CD4-positive, CD25-positive, alpha-beta regulatory T cell (primary cell): ENCODE results near the gene CRHBP. TPM values are rescaled to one million over a fixed set of nuclear protein-coding genes. Genes with fewer than 3 reads are reported as not detected.
A peak's percentile ranks its signal among the peaks of the same experiment; 100 is the strongest.

ENCODE experiments used
- ATAC-seq, 2 donors: fragments of 150-1000 bp; cut with Tn5 transposase; one replicate each; pipeline ENCODE4 v1.10.0; 2021; ENCODE audit warnings: low read depth in 2 of 2, moderate number of reproducible peaks in 2 of 2, moderate library complexity in 1 of 2
- DNase-seq, 3 donors: peaks; one replicate each; pipeline versions ENCODE4 v3.0.0 to v3.0.0-alpha.2; 2012 to 2022; ENCODE audit warnings: mixed read lengths in 1 of 3
- H3K27ac ChIP-seq: one replicate; pipeline ENCODE4 v1.7.0; 2013; ENCODE audit warnings: mild to moderate bottlenecking, low read length; ENCODE audit not compliant: insufficient read depth, poor library complexity, severe bottlenecking
- H3K27me3 ChIP-seq: one replicate; pipeline ENCODE4 v1.7.0; 2013; ENCODE audit warnings: low read length; ENCODE audit not compliant: control insufficient read depth, insufficient read depth
- H3K36me3 ChIP-seq: one replicate; pipeline ENCODE4 v1.7.0; 2013; ENCODE audit warnings: mild to moderate bottlenecking, low read length, moderate library complexity; ENCODE audit not compliant: control insufficient read depth, insufficient read depth
- H3K4me1 ChIP-seq: 2 replicates; pipeline ENCODE4 v1.7.0; 2013; ENCODE audit warnings: mild to moderate bottlenecking, low read length; ENCODE audit not compliant: insufficient read depth, control insufficient read depth, poor library complexity, severe bottlenecking
- H3K4me3 ChIP-seq: one replicate; pipeline ENCODE4 v1.7.0; 2013; ENCODE audit warnings: low read depth, mild to moderate bottlenecking, low read length, moderate library complexity
- H3K9me3 ChIP-seq, 2 experiments: 1 replicate in 1 of 2; 2 replicates in 1 of 2; pipeline ENCODE4 v1.7.0; 2013; ENCODE audit warnings: low read length in 2 of 2, mild to moderate bottlenecking in 1 of 2, moderate library complexity in 1 of 2; ENCODE audit not compliant: control insufficient read depth in 2 of 2
- H3K27ac Mint-ChIP-seq, 3 donors: one replicate each; pipeline ENCODE4 v1.8.0; 2020 to 2022; ENCODE audit warnings: mild to moderate bottlenecking in 3 of 3, mixed read lengths in 3 of 3, moderate library complexity in 2 of 3
- H3K27me3 Mint-ChIP-seq: one replicate; pipeline ENCODE4 v1.8.0; 2022; ENCODE audit warnings: mild to moderate bottlenecking, mixed read lengths
- H3K36me3 Mint-ChIP-seq: one replicate; pipeline ENCODE4 v1.8.0; 2020; ENCODE audit warnings: mixed read lengths
- H3K4me1 Mint-ChIP-seq, 4 donors: one replicate each; pipeline ENCODE4 v1.8.0; 2020 to 2022; ENCODE audit warnings: mixed read lengths in 4 of 4, mild to moderate bottlenecking in 1 of 4
- H3K4me3 Mint-ChIP-seq, 4 donors: one replicate each; pipeline ENCODE4 v1.8.0; 2020 to 2022; ENCODE audit warnings: mild to moderate bottlenecking in 4 of 4, mixed read lengths in 4 of 4, moderate library complexity in 3 of 4
- H3K9me3 Mint-ChIP-seq, 7 donors: one replicate each; pipeline ENCODE4 v1.8.0; 2020 to 2022; ENCODE audit warnings: mixed read lengths in 7 of 7, mild to moderate bottlenecking in 3 of 7, moderate library complexity in 2 of 7
- polyA plus RNA-seq, 4 donors: library from polyadenylated mRNA; unstranded; fragments of 300-500 nt; fragmentation: Illumina TruSeq; gene quantifications; one replicate each; pipeline ENCODE4 v1.2.3, GENCODE V29; 2021
- total RNA-seq: library from RNA; stranded (reverse); gene quantifications from one replicate; pipeline ENCODE4 v1.2.3, GENCODE V29; 2022

Gene CRHBP
- total and polyA plus RNA-seq, 5 donors from 2014 or later: 2.5 TPM; not detected in 4

- Histone ChIP-seq H3K27ac (no peak overlapping the region), H3K4me3 (no peak overlapping the region), H3K4me1 (no peaks in the 10 kb centered on the region), H3K27me3 (peaks cover 8% of the 10 kb centered on the region), H3K9me3 (no peaks in the 10 kb centered on the region), H3K36me3 (no peaks in the 10 kb centered on the region)
- H3K36me3 Mint-ChIP-seq: no peaks in the 10 kb centered on the region
- peak overlapping the region in 2 of 3 donors; percentile 21 to 26 for H3K27ac Mint-ChIP-seq
- H3K9me3 Mint-ChIP-seq: peaks cover 0 to 3% (median 0%) of the 10 kb centered on the region in 7 donors
- peaks cover 41% of the 10 kb centered on the region for H3K27me3 Mint-ChIP-seq
- H3K4me3 Mint-ChIP-seq: no peak overlapping the region
- DNase-seq (peak in 1 of 3 donors; percentile 21), ATAC-seq (no peak)
- peaks cover 0 to 10% (median 4%) of the 10 kb centered on the region in 4 donors for H3K4me1 Mint-ChIP-seq
Measured at GRCh38 chr5:76960004-76960625, 7.3 kb downstream of the CRHBP start.

GRCh38 chr5:76964060-76964459 lies 11.2 kb downstream of the CRHBP start:
- Mint-ChIP-seq H3K36me3 (no peaks in the 10 kb centered on the region), H3K9me3 (peaks cover 0 to 2% (median 0%) of the 10 kb centered on the region in 7 donors), H3K27me3 (peaks cover 24% of the 10 kb centered on the region), H3K4me1 (peaks cover 0 to 10% (median 4%) of the 10 kb centered on the region in 4 donors), H3K27ac (no peak overlapping the region), H3K4me3 (no peak overlapping the region)
- no peaks in the 10 kb centered on the region for H3K9me3 ChIP-seq
- H3K36me3 ChIP-seq: no peaks in the 10 kb centered on the region
- H3K4me1 ChIP-seq: no peaks in the 10 kb centered on the region
- DNase-seq (no peak), ATAC-seq (no peak)
- H3K4me3 ChIP-seq: no peak overlapping the region
- no peak overlapping the region for H3K27ac ChIP-seq
- H3K27me3 ChIP-seq: no peaks in the 10 kb centered on the region

GRCh38 chr5:76971511-76971910 lies 18.7 kb downstream of the CRHBP start:
- no peaks in the 10 kb centered on the region for H3K4me1 ChIP-seq
- no peak overlapping the region for H3K4me3 ChIP-seq
- Mint-ChIP-seq H3K9me3 (peaks cover 0 to 2% (median 0%) of the 10 kb centered on the region in 7 donors), H3K4me3 (no peak overlapping the region), H3K36me3 (no peaks in the 10 kb centered on the region), H3K27ac (no peak overlapping the region), H3K4me1 (peaks cover 0 to 6% (median 2%) of the 10 kb centered on the region in 4 donors), H3K27me3 (peaks cover 20% of the 10 kb centered on the region)
- no peak overlapping the region for H3K27ac ChIP-seq
- peaks cover 2% of the 10 kb centered on the region for H3K27me3 ChIP-seq
- H3K9me3 ChIP-seq: no peaks in the 10 kb centered on the region
- ATAC-seq (no peak), DNase-seq (no peak)
- no peaks in the 10 kb centered on the region for H3K36me3 ChIP-seq

GRCh38 chr5:76972689-76973088 lies 19.8 kb downstream of the CRHBP start:
- no peak overlapping the region for H3K4me3 ChIP-seq
- ATAC-seq: no peak
- no peaks in the 10 kb centered on the region for H3K4me1 ChIP-seq
- Mint-ChIP-seq H3K27ac (no peak overlapping the region), H3K4me3 (no peak overlapping the region), H3K4me1 (peaks cover 0 to 6% (median 2%) of the 10 kb centered on the region in 4 donors), H3K9me3 (peaks cover 0 to 2% (median 0%) of the 10 kb centered on the region in 7 donors), H3K27me3 (peaks cover 20% of the 10 kb centered on the region), H3K36me3 (no peaks in the 10 kb centered on the region)
- no peak for DNase-seq
- no peak overlapping the region for H3K27ac ChIP-seq
- no peaks in the 10 kb centered on the region for H3K36me3 ChIP-seq
- peaks cover 2% of the 10 kb centered on the region for H3K27me3 ChIP-seq
- H3K9me3 ChIP-seq: no peaks in the 10 kb centered on the region

- H3K27me3 Mint-ChIP-seq: peaks cover 16% of the 10 kb centered on the region
- H3K4me3 Mint-ChIP-seq: no peak overlapping the region
- no peaks in the 10 kb centered on the region for H3K9me3 ChIP-seq
- H3K36me3 ChIP-seq: no peaks in the 10 kb centered on the region
- H3K4me1 Mint-ChIP-seq: peaks cover 0 to 6% (median 2%) of the 10 kb centered on the region in 4 donors
- H3K4me3 ChIP-seq: no peak overlapping the region
- no peaks in the 10 kb centered on the region for H3K36me3 Mint-ChIP-seq
- no peak for ATAC-seq
- no peak overlapping the region for H3K27ac ChIP-seq
- H3K27ac Mint-ChIP-seq: no peak overlapping the region
- H3K27me3 ChIP-seq: peaks cover 2% of the 10 kb centered on the region
- no peaks in the 10 kb centered on the region for H3K4me1 ChIP-seq
- peaks cover 0 to 2% (median 0%) of the 10 kb centered on the region in 7 donors for H3K9me3 Mint-ChIP-seq
- no peak for DNase-seq
Measured at GRCh38 chr5:76974785-76975184, 21.9 kb downstream of the CRHBP start.

GRCh38 chr5:76978869-76979268 lies 26.0 kb downstream of the CRHBP start:
- H3K9me3 Mint-ChIP-seq: no peaks in the 10 kb centered on the region
- H3K27me3 Mint-ChIP-seq: peaks cover 15% of the 10 kb centered on the region
- no peaks in the 10 kb centered on the region for H3K4me1 ChIP-seq
- H3K36me3 ChIP-seq: no peaks in the 10 kb centered on the region
- no peak overlapping the region for H3K27ac Mint-ChIP-seq
- no peak overlapping the region for H3K4me3 ChIP-seq
- no peaks in the 10 kb centered on the region for H3K36me3 Mint-ChIP-seq
- no peak for DNase-seq
- no peaks in the 10 kb centered on the region for H3K9me3 ChIP-seq
- peaks cover 2% of the 10 kb centered on the region for H3K27me3 ChIP-seq
- peaks cover 0 to 6% (median 2%) of the 10 kb centered on the region in 4 donors for H3K4me1 Mint-ChIP-seq
- no peak overlapping the region for H3K27ac ChIP-seq
- no peak overlapping the region for H3K4me3 Mint-ChIP-seq
- no peak for ATAC-seq

GRCh38 chr5:76980518-76981144 lies 27.8 kb downstream of the CRHBP start:
- H3K4me3 ChIP-seq: no peak overlapping the region
- DNase-seq (no peak), ATAC-seq (no peak)
- Mint-ChIP-seq H3K4me1 (no peaks in the 10 kb centered on the region), H3K27me3 (peaks cover 5% of the 10 kb centered on the region), H3K4me3 (no peak overlapping the region), H3K27ac (no peak overlapping the region), H3K36me3 (no peaks in the 10 kb centered on the region), H3K9me3 (no peaks in the 10 kb centered on the region)
- no peaks in the 10 kb centered on the region for H3K36me3 ChIP-seq
- H3K27ac ChIP-seq: no peak overlapping the region
- H3K9me3 ChIP-seq: no peaks in the 10 kb centered on the region
- H3K27me3 ChIP-seq: peaks cover 2% of the 10 kb centered on the region
- H3K4me1 ChIP-seq: no peaks in the 10 kb centered on the region

- DNase-seq (no peak), ATAC-seq (no peak)
- H3K27me3 Mint-ChIP-seq: peaks cover 5% of the 10 kb centered on the region
- no peaks in the 10 kb centered on the region for H3K9me3 Mint-ChIP-seq
- Histone ChIP-seq H3K4me1 (no peaks in the 10 kb centered on the region), H3K4me3 (no peak overlapping the region), H3K36me3 (no peaks in the 10 kb centered on the region), H3K27me3 (no peaks in the 10 kb centered on the region), H3K27ac (no peak overlapping the region), H3K9me3 (no peaks in the 10 kb centered on the region)
- no peaks in the 10 kb centered on the region for H3K4me1 Mint-ChIP-seq
- H3K4me3 Mint-ChIP-seq: no peak overlapping the region
- H3K36me3 Mint-ChIP-seq: no peaks in the 10 kb centered on the region
- H3K27ac Mint-ChIP-seq: no peak overlapping the region
Measured at GRCh38 chr5:76982450-76982849, 29.6 kb downstream of the CRHBP start.
